DOHH2 (cell line): ENCODE results near the gene UNC13B.

Experiments used
- H3F3A ChIP-seq: fragments of 200-600 bp; sonication (generic), shearing (Covaris generic); 2 replicates; pipeline ENCODE4 v1.6.0; 2016; ENCODE audit warnings: antibody characterized with exemption, mild to moderate bottlenecking; ENCODE audit not compliant: control insufficient read depth, insufficient read depth
- H3K27ac ChIP-seq: fragments of 200-600 bp; sonication (generic); 2 replicates; pipeline ENCODE4 v1.5.1; 2014; ENCODE audit warnings: low read depth, mild to moderate bottlenecking, low read length, moderate library complexity
- H3K27me3 ChIP-seq: fragments of 200-600 bp; sonication (generic); 2 replicates; pipeline ENCODE4 v1.6.1; 2014; ENCODE audit warnings: mild to moderate bottlenecking, low read length, mixed read lengths; ENCODE audit not compliant: control insufficient read depth
- H3K36me3 ChIP-seq: fragments of 200-600 bp; sonication (generic); 2 replicates; pipeline ENCODE4 v1.6.1; 2014; ENCODE audit warnings: mild to moderate bottlenecking, low read length, moderate library complexity, mixed read lengths; ENCODE audit not compliant: control insufficient read depth
- H3K4me1 ChIP-seq: fragments of 200-600 bp; sonication (generic); 2 replicates; pipeline ENCODE4 v1.6.1; 2014; ENCODE audit warnings: mild to moderate bottlenecking, low read length, mixed read lengths; ENCODE audit not compliant: control insufficient read depth
- H3K4me2 ChIP-seq: fragments of 200-600 bp; sonication (generic); 2 replicates; pipeline ENCODE4 v1.6.0; 2014; ENCODE audit warnings: mild to moderate bottlenecking, low read length, moderate library complexity
- H3K4me3 ChIP-seq: fragments of 200-600 bp; sonication (generic); 2 replicates; pipeline ENCODE4 v1.5.1; 2014; ENCODE audit warnings: mild to moderate bottlenecking, low read length, mixed read lengths
- H3K79me2 ChIP-seq: fragments of 200-600 bp; sonication (generic); 2 replicates; pipeline ENCODE4 v1.6.1; 2014; ENCODE audit warnings: mild to moderate bottlenecking, low read length, mixed read lengths; ENCODE audit not compliant: control insufficient read depth
- H3K9me2 ChIP-seq: fragments of 200-600 bp; sonication (generic); replicated peaks from 2 replicates; pipeline ENCODE4 v1.6.1; 2014; ENCODE audit warnings: mild to moderate bottlenecking, low read length, mixed read lengths; ENCODE audit not compliant: control insufficient read depth
- H3K9me3 ChIP-seq: fragments of 200-600 bp; sonication (generic); 2 replicates; pipeline ENCODE4 v1.6.1; 2014; ENCODE audit warnings: antibody characterized with exemption, low read length, mixed read lengths; ENCODE audit not compliant: control insufficient read depth, insufficient read depth
- H4K20me1 ChIP-seq: fragments of 200-600 bp; sonication (generic); 2 replicates; pipeline ENCODE4 v1.6.0; 2014; ENCODE audit warnings: low read depth, mild to moderate bottlenecking, antibody characterized with exemption, low read length, moderate library complexity; ENCODE audit not compliant: control insufficient read depth, insufficient read depth
- EZH2phosphoT487 ChIP-seq: fragments of 200-600 bp; sonication (generic); IDR thresholded peaks from 2 replicates; pipeline ENCODE4 v1.6.1; 2017; ENCODE audit warnings: borderline replicate concordance, mild to moderate bottlenecking, antibody characterized with exemption, low read length, moderate library complexity, mixed read lengths
- TF ChIP-seq, protein P1 (sequence below): fragments of 200-600 bp; sonication (generic); IDR thresholded peaks from one replicate; pipeline ENCODE4 v1.5.1; 2014; ENCODE audit warnings: antibody characterized with exemption, mild to moderate bottlenecking, low read depth, low read length; ENCODE audit not compliant: poor library complexity, severe bottlenecking

Gene UNC13B

GRCh38 chr9:35340046-35340445 is 178.2 kb downstream of the UNC13B start:
- H3K27ac ChIP-seq: no peak overlapping the region
- TF ChIP-seq, protein P1, sequence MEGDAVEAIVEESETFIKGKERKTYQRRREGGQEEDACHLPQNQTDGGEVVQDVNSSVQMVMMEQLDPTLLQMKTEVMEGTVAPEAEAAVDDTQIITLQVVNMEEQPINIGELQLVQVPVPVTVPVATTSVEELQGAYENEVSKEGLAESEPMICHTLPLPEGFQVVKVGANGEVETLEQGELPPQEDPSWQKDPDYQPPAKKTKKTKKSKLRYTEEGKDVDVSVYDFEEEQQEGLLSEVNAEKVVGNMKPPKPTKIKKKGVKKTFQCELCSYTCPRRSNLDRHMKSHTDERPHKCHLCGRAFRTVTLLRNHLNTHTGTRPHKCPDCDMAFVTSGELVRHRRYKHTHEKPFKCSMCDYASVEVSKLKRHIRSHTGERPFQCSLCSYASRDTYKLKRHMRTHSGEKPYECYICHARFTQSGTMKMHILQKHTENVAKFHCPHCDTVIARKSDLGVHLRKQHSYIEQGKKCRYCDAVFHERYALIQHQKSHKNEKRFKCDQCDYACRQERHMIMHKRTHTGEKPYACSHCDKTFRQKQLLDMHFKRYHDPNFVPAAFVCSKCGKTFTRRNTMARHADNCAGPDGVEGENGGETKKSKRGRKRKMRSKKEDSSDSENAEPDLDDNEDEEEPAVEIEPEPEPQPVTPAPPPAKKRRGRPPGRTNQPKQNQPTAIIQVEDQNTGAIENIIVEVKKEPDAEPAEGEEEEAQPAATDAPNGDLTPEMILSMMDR: no peak
- TF ChIP-seq EZH2phosphoT487: no peak
- peaks cover 7% of the 10 kb centered on the region; the same call in 1 of the 2 replicates for H3K27me3 ChIP-seq

GRCh38 chr9:35341021-35341420 is 179.2 kb downstream of the UNC13B start:
- Histone ChIP-seq H3K4me1 (no peaks in the 10 kb centered on the region), H3K27me3 (peaks cover 7% of the 10 kb centered on the region; the same call in 1 of the 2 replicates), H3K9me2 (no peaks in the 10 kb centered on the region), H3K4me3 (no peak overlapping the region), H3K4me2 (no peak overlapping the region), H3K9me3 (no peaks in the 10 kb centered on the region), H3K27ac (no peak overlapping the region), H4K20me1 (no peaks in the 10 kb centered on the region), H3F3A (no peaks in the 10 kb centered on the region), H3K36me3 (no peaks in the 10 kb centered on the region), H3K79me2 (no peaks in the 10 kb centered on the region)
- TF ChIP-seq, protein P1: no peak

More at GRCh38 chr9:35340046-35340445, 178.2 kb downstream of the UNC13B start:
- Histone ChIP-seq H3K4me2 (no peak overlapping the region), H3F3A (no peaks in the 10 kb centered on the region), H3K79me2 (no peaks in the 10 kb centered on the region), H3K9me2 (no peaks in the 10 kb centered on the region), H3K36me3 (no peaks in the 10 kb centered on the region), H3K4me3 (no peak overlapping the region), H3K4me1 (no peaks in the 10 kb centered on the region), H4K20me1 (no peaks in the 10 kb centered on the region), H3K9me3 (no peaks in the 10 kb centered on the region)

DNA sequence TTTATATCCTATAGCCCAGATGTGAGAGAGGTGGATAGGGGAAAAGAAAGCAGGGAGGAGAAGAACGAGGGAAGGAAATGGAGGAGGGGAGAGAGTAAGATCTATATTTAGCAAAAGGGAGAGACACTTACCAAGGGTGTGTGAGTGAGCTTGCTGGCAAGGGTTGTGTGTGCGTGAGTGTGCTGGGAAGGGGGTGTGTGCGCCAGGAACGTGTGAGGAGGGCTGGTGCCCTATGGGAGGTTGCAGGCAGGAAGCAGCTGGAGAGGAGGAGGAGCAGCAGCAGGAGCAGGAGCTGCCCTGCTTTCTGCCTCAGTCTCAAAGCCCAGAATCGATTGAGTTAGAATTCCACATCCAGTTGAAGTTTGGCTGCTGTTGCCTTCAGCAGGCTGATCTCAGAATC is 179.8 kb downstream of the UNC13B start:
- H3K9me2 ChIP-seq: no peaks in the 10 kb centered on the region
- no peak overlapping the region for H3K4me3 ChIP-seq
- no peaks in the 10 kb centered on the region for H3K4me1 ChIP-seq
- H3K36me3 ChIP-seq: no peaks in the 10 kb centered on the region
- no peak overlapping the region for H3K4me2 ChIP-seq
- no peak overlapping the region for H3K27ac ChIP-seq
- TF ChIP-seq EZH2phosphoT487: no peak
- TF ChIP-seq, protein P1: no peak
- H3K9me3 ChIP-seq: no peaks in the 10 kb centered on the region
- H3K27me3 ChIP-seq: peaks cover 7% of the 10 kb centered on the region; the same call in 1 of the 2 replicates
- no peaks in the 10 kb centered on the region for H4K20me1 ChIP-seq
- no peaks in the 10 kb centered on the region for H3F3A ChIP-seq
- no peaks in the 10 kb centered on the region for H3K79me2 ChIP-seq
